Uterus (tissue), 4 donors: ENCODE measurements around the gene FBH1. TPM values are rescaled to one million over a fixed set of nuclear protein-coding genes. Genes with fewer than 3 reads are reported as not detected.
"Not testable (repeated sequence)": the region's sequence is repeated elsewhere in the genome, so short reads cannot be mapped to it uniquely, and the experiment has no call there.

Experiments
- DNase-seq, 2 donors: peaks; one replicate each; pipeline ENCODE4 v3.0.0-alpha.2; 2019 to 2020
- H3K27ac ChIP-seq, 2 donors: fragments of 200-600 bp; sonication (generic); 1 replicate in 1 of 2; 2 replicates in 1 of 2; pipeline ENCODE4 v1.5.1; 2016 to 2018
- H3K27me3 ChIP-seq, 2 donors: fragments of 200-600 bp; sonication (generic); one replicate each; pipeline ENCODE4 v1.5.1; 2018 to 2019; ENCODE audit warnings: control low read depth in 1 of 2
- H3K36me3 ChIP-seq, 2 donors: fragments of 200-600 bp; sonication (generic); one replicate each; pipeline ENCODE4 v1.5.1; 2019; ENCODE audit warnings: control low read depth in 1 of 2
- H3K4me1 ChIP-seq, 2 donors: fragments of 200-600 bp; sonication (generic); one replicate each; pipeline ENCODE4 v1.5.1; 2018 to 2019; ENCODE audit warnings: control low read depth in 1 of 2
- H3K4me3 ChIP-seq, 2 donors: fragments of 200-600 bp; sonication (generic); 1 replicate in 1 of 2; 2 replicates in 1 of 2; pipeline ENCODE4 v1.5.1; 2018 to 2019; ENCODE audit warnings: mild to moderate bottlenecking in 1 of 2
- H3K9me3 ChIP-seq, 2 donors: fragments of 200-600 bp; sonication (generic); one replicate each; pipeline ENCODE4 v1.5.1; 2019; ENCODE audit warnings: control low read depth in 1 of 2
- POLR2A ChIP-seq, 2 donors: fragments of 450-650 bp; IDR thresholded peaks; one replicate each; pipeline ENCODE4 v1.6.1; 2016; ENCODE audit warnings: antibody characterized with exemption in 2 of 2, mild to moderate bottlenecking in 1 of 2, moderate library complexity in 1 of 2
- intact Hi-C: fragments of 100-400 bp; cut with DNase I; formaldehyde crosslinking; loops from one replicate; pipeline ENCODE4 v1.15.1; 2023; ENCODE audit warnings: low total_unique reads
- total RNA-seq, 4 donors: library from RNA; depleted of rRNA in 3 of 4; stranded (reverse); fragments of >200 nt in 3 of 4; gene quantifications; one replicate each; pipeline versions ENCODE4 v1.1.0 to v1.2.4, GENCODE V29; 2014 to 2023
- TF ChIP-seq, protein P1 (sequence below), 4 experiments: fragments of 200-600 bp in 2 of 4; fragments of 450-650 bp in 2 of 4; sonication (generic) in 2 of 4; IDR thresholded peaks; one replicate each; pipeline ENCODE4 v1.5.1; 2016 to 2019; ENCODE audit warnings: antibody characterized with exemption in 4 of 4, mild to moderate bottlenecking in 2 of 4, moderate library complexity in 1 of 4
- donor health status: DM: yes; HTN: yes; CAD: no.

The FBH1 gene
- total RNA-seq, 4 donors from 2014 or later: 55.0 to 119 (median 85.8) TPM

DNA sequence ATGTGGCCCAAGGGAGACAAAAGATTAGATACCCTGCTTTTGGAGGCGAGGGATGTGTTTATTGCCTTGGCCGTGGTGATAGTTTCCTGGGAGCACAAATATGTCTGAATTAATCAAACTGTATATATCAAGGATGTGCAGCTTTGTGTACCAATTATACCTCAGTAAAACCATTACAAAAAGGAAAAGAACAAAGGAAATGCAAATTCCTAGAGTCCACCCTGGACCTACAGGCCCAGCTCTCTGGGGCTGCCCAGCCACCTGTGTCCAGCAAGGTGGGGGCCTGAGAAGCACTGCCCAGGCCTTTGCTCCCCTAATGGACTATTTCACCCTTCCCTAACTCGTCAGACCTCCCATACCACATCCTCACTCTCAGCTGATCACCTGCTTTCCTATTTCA lies 20.9 kb upstream of the FBH1 start:
- intact Hi-C loops: no loop called here
- DNase-seq: no peak
- H3K36me3 ChIP-seq: no peaks in the 10 kb centered on the region
- no peak for TF ChIP-seq POLR2A (IDR thresholded peaks at IDR 0.05)
- TF ChIP-seq, protein P1, sequence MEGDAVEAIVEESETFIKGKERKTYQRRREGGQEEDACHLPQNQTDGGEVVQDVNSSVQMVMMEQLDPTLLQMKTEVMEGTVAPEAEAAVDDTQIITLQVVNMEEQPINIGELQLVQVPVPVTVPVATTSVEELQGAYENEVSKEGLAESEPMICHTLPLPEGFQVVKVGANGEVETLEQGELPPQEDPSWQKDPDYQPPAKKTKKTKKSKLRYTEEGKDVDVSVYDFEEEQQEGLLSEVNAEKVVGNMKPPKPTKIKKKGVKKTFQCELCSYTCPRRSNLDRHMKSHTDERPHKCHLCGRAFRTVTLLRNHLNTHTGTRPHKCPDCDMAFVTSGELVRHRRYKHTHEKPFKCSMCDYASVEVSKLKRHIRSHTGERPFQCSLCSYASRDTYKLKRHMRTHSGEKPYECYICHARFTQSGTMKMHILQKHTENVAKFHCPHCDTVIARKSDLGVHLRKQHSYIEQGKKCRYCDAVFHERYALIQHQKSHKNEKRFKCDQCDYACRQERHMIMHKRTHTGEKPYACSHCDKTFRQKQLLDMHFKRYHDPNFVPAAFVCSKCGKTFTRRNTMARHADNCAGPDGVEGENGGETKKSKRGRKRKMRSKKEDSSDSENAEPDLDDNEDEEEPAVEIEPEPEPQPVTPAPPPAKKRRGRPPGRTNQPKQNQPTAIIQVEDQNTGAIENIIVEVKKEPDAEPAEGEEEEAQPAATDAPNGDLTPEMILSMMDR (IDR thresholded peaks at IDR 0.05): no peak
- H3K9me3 ChIP-seq: no peaks in the 10 kb centered on the region
- no peak overlapping the region for H3K4me3 ChIP-seq
- H3K27ac ChIP-seq: no peak overlapping the region
- no peaks in the 10 kb centered on the region for H3K4me1 ChIP-seq
- no peaks in the 10 kb centered on the region for H3K27me3 ChIP-seq

GRCh38 chr10:5871596-5871995 lies 18.4 kb upstream of the FBH1 start:
- Histone ChIP-seq H3K27ac (no peak overlapping the region), H3K9me3 (no peaks in the 10 kb centered on the region)
- intact Hi-C loops: no loop called here

DNA sequence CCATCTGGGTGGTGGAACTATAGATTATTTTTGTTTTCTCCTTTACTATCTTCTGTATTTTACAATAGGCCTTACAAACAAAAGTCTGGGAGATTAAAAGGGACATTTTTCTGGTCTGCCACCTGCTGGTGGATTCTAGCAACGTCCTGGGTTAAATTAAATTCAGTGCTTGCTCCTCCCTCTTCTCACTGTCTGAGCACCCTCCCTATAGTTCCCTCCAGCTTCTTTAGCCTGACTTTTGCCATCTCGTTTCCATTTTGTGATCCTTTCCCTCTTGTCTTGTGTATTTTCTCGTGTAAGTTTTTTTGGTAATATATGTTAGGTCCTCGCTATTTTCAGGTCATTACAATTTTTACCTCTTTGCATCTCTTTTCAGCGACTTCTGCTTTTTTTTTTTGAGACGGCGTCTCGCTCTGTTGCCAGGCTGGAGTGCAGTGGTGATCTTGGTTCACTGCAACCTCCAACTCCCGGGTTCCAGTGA lies 16.5 kb upstream of the FBH1 start:
- no peak overlapping the region for H3K4me3 ChIP-seq
- no peak overlapping the region for H3K27ac ChIP-seq
- no peaks in the 10 kb centered on the region for H3K4me1 ChIP-seq
- no peaks in the 10 kb centered on the region for H3K9me3 ChIP-seq
- H3K36me3 ChIP-seq: no peaks in the 10 kb centered on the region
- DNase-seq: peak; percentile 65 to 69
- no peaks in the 10 kb centered on the region for H3K27me3 ChIP-seq
- TF ChIP-seq POLR2A (IDR thresholded peaks at IDR 0.05): no peak
- TF ChIP-seq, protein P1 (IDR thresholded peaks at IDR 0.05): peak; percentile 69 to 77 (median 74)
- intact Hi-C loops: no loop called here

More at GRCh38 chr10:5871596-5871995, 18.4 kb upstream of the FBH1 start:
- H3K27me3 ChIP-seq: no peaks in the 10 kb centered on the region
- no peak for DNase-seq
- TF ChIP-seq, protein P1 (IDR thresholded peaks at IDR 0.05): no peak
- no peak for TF ChIP-seq POLR2A (IDR thresholded peaks at IDR 0.05)
- no peak overlapping the region for H3K4me3 ChIP-seq
- no peaks in the 10 kb centered on the region for H3K4me1 ChIP-seq
- H3K36me3 ChIP-seq: no peaks in the 10 kb centered on the region

- Histone ChIP-seq H3K4me1 (no peaks in the 10 kb centered on the region), H3K9me3 (no peaks in the 10 kb centered on the region), H3K36me3 (no peaks in the 10 kb centered on the region), H3K27ac (peak overlapping the region; percentile 47 to 62), H3K27me3 (no peaks in the 10 kb centered on the region), H3K4me3 (no peak overlapping the region)
- intact Hi-C loops: no loop called here
- no peak for DNase-seq
- TF ChIP-seq, protein P1 (IDR thresholded peaks at IDR 0.05): no peak
- no peak for TF ChIP-seq POLR2A (IDR thresholded peaks at IDR 0.05)
Observed at GRCh38 chr10:5876181-5876768, 13.8 kb upstream of the FBH1 start.

GRCh38 chr10:5877041-5877440 lies 13.0 kb upstream of the FBH1 start:
- H3K27ac ChIP-seq: peak overlapping the region in 1 of 2 donors; percentile 62
- DNase-seq, H3K36me3 ChIP-seq, H3K27me3 ChIP-seq, H3K4me1 ChIP-seq, H3K4me3 ChIP-seq, intact Hi-C loops, H3K9me3 ChIP-seq: not testable (repeated sequence)
